ENCODE data around the gene EME2. TPM values are rescaled to one million over a fixed set of nuclear protein-coding genes. Genes with fewer than 3 reads are reported as not detected.

EME2 gene
- total RNA-seq, 1 donor from 2014 or later, result 15.5 TPM

DNA sequence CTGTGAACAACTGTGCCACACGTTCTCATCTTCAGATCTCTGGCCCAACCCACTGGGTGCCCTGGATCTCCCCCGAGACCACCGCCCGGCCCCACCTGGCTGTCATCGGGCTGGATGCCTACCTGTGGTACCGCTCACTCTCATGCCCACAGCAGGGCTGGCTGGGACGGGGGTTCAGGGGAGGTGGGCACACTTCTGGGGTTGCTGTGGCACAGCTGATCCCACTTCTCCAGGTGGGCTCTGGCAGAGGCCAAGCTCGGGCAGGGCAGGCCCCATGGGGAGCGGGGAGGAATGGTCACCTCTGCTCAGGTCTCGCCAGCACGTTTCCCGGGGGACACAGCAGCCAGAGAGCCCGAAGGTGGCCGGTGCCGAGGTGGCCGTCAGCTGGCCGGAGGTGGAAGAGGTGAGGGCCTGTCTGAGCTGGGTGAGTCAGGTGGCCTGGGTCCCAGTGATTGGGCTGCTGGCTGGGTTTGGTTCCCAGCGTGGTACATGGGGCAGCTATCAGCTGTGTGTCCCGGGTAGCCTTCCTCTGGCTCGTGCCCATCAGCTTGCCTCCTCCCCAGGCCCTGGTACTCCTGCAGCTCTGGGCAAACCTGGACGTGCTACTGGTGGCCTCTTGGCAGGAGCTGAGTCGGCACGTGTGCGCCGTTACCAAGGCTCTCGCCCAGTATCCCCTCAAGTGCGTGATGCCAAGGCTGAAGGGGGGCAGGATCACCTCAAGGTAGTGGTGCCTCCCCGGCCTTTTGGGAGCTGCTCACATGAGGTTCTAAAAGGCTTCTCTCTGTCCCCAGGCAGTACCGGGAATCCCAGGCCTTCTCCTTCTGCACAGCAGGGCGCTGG, 2.6 kb downstream of the EME2 start:
- Histone ChIP-seq H3K36me3 (peaks cover 47% of the 10 kb centered on the region), H3K4me3 (peak overlapping the region; percentile 98), H3K27me3 (ENCODE audit: low read depth) (no peaks in the 10 kb centered on the region), H3K27ac (no peak overlapping the region), H3K9me3 (no peaks in the 10 kb centered on the region), H3K4me1 (peaks cover 35% of the 10 kb centered on the region)
- DNase-seq (no peak), ATAC-seq (no peak)
- TF ChIP-seq, protein P1, sequence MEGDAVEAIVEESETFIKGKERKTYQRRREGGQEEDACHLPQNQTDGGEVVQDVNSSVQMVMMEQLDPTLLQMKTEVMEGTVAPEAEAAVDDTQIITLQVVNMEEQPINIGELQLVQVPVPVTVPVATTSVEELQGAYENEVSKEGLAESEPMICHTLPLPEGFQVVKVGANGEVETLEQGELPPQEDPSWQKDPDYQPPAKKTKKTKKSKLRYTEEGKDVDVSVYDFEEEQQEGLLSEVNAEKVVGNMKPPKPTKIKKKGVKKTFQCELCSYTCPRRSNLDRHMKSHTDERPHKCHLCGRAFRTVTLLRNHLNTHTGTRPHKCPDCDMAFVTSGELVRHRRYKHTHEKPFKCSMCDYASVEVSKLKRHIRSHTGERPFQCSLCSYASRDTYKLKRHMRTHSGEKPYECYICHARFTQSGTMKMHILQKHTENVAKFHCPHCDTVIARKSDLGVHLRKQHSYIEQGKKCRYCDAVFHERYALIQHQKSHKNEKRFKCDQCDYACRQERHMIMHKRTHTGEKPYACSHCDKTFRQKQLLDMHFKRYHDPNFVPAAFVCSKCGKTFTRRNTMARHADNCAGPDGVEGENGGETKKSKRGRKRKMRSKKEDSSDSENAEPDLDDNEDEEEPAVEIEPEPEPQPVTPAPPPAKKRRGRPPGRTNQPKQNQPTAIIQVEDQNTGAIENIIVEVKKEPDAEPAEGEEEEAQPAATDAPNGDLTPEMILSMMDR (IDR thresholded peaks at IDR 0.05), result no peak
- intact Hi-C loops (cut with DNase I), result no loop called here

DNA sequence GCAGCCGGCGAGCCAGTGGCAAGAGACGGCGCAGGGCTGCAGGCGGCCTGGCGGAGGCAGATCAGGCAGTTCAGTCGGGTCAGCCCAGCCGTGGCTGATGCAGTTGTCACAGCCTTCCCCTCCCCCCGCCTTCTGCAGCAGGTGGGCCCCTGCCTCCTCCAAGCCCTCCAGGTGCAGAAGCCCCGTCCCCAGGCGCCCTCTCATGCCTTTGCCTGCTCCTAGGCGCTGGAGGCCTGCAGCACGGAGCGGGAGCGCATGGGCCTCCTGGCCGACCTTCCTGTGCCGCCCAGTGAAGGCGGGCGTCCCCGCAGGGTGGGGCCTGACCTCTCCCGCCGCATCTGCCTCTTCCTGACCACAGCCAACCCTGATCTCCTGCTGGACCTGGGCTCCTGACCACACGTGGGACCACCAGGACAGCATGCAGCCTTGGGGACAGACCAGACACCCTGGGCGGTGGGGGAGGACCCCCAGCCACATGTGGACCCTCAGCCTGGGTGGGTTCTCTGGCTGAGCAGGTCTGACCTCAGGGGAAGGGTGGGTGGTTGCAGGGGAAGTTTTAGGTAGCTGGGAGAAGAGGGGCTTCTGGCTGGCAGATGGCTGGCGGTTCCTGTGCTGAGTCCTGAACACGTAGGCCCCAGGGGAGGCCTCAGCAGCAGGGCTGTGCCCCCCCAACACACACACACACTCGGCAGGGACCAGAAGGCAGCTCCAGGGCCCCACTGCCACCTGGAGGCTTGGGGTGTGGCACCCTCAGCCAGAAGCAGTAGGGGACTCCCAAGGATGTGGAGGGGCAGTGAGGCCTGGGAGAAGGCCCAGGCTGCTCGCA, 3.4 kb downstream of the EME2 start:
- TF ChIP-seq, protein P1 (IDR thresholded peaks at IDR 0.05), result no peak
- Histone ChIP-seq H3K9me3 (no peaks in the 10 kb centered on the region), H3K4me1 (peaks cover 38% of the 10 kb centered on the region), H3K36me3 (peaks cover 54% of the 10 kb centered on the region), H3K27me3 (ENCODE audit: low read depth) (no peaks in the 10 kb centered on the region), H3K4me3 (no peak overlapping the region), H3K27ac (no peak overlapping the region)
- no peak for ATAC-seq
- DNase-seq, result no peak
- intact Hi-C loops (cut with DNase I), result no loop called here

DNA sequence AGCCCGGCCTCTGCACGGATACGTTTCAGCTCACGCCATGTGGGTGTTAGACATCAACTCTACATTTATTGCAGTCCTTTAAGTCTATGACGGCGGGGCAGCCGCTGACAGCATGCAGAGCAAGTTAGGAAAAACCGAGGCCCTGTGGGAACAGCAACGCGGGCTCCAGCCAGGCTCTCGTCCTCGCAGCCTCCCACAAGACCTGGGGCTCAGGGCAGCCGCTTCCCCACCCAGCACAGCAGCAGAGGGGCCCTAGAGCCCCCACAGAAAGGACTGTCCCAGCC, 4.0 kb downstream of the EME2 start:
- H3K27me3 ChIP-seq (ENCODE audit: low read depth), result no peaks in the 10 kb centered on the region

DNA sequence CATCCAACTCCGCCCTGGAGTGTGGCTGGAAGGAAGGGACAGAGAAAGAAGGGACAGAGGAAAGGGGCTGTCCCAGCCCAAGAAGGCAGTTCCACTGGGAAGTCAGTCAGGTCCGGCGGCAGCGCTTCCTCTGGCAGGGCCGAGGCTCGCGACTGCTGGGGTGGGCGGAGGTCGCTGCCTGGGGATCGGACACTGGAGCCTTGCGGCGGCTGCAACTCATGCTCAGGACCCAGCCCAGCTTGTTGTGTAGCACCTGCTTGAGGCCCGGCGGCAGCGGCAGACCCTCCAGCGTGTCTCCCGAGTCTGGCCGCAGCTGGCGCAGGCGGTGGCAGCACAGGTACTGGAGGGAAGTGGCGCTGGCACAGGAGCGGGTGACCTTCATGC, 4.4 kb downstream of the EME2 start:
- H3K9me3 ChIP-seq, result no peaks in the 10 kb centered on the region
- ATAC-seq (no peak), DNase-seq (no peak)
- H3K4me3 ChIP-seq, result no peak overlapping the region
- peaks cover 40% of the 10 kb centered on the region for H3K4me1 ChIP-seq
- intact Hi-C loops (cut with DNase I), result no loop called here
- H3K27ac ChIP-seq, result no peak overlapping the region
- TF ChIP-seq, protein P1 (IDR thresholded peaks at IDR 0.05), result no peak
- peaks cover 55% of the 10 kb centered on the region for H3K36me3 ChIP-seq
- no peaks in the 10 kb centered on the region for H3K27me3 ChIP-seq (ENCODE audit: low read depth)

More for the DNA sequence above, 4.0 kb downstream of the EME2 start:
- peaks cover 55% of the 10 kb centered on the region for H3K36me3 ChIP-seq
- peaks cover 43% of the 10 kb centered on the region for H3K4me1 ChIP-seq
- intact Hi-C loops (cut with DNase I), result no loop called here
- TF ChIP-seq, protein P1 (IDR thresholded peaks at IDR 0.05), result no peak
- DNase-seq (no peak), ATAC-seq (no peak)
- H3K9me3 ChIP-seq, result no peaks in the 10 kb centered on the region
- H3K27ac ChIP-seq, result no peak overlapping the region
- H3K4me3 ChIP-seq, result no peak overlapping the region

DNA sequence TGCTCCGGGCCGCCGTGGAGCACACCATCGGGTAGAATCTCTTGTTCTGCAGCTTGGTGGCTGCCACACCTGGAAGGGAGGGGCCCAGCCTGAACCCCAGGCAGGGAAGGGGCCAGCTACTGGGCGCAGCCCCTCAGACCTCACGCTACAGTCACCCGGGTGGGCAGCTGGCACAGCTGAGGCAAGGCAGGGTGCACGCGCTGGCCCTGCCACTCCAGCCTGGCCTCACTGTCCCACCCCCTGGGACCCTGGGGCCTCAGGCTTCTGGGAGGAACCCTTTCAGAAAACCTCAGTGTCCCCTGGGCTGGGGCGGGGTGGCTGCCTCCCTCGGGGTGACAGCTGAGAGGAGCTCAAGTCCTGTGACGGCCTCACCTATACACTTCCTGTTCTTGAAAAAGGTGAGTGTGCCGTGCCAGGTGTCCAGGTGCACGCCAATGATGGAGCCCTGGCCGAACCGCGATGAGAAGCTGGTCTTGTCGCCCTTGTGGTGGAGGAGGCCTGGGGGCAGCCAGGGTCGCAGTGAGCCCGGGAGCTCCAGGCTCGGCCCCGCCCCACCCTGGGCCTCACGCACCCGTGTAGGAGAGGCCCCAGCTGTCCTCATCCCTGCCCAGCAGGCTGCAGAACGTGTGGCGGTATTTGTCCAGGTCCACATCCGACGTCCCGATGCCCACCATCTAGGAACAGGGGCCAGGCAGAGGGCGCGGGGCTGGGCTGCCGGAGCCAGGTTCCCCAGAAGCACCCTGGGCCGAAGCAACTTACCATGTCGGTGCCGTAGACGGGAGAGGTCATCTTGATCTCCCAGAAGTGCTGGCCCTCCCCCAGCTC, 5.0 kb downstream of the EME2 start:
- Histone ChIP-seq H3K27ac (no peak overlapping the region), H3K4me1 (peaks cover 36% of the 10 kb centered on the region), H3K36me3 (peaks cover 55% of the 10 kb centered on the region), H3K27me3 (ENCODE audit: low read depth) (no peaks in the 10 kb centered on the region), H3K4me3 (no peak overlapping the region), H3K9me3 (no peaks in the 10 kb centered on the region)
- TF ChIP-seq, protein P1 (IDR thresholded peaks at IDR 0.05), result no peak
- DNase-seq (no peak), ATAC-seq (no peak)
- intact Hi-C loops (cut with DNase I), result no loop called here
